DOHH2 (cell line): ENCODE data around the gene KRT14.
A peak's percentile ranks its signal among the peaks of the same experiment; 100 is the strongest.

Experiments used
- H3F3A ChIP-seq: fragments of 200-600 bp; sonication (generic), shearing (Covaris generic); 2 replicates; pipeline ENCODE4 v1.6.0; 2016; ENCODE audit warnings: antibody characterized with exemption, mild to moderate bottlenecking; ENCODE audit not compliant: control insufficient read depth, insufficient read depth
- H3K27ac ChIP-seq: fragments of 200-600 bp; sonication (generic); 2 replicates; pipeline ENCODE4 v1.5.1; 2014; ENCODE audit warnings: low read depth, mild to moderate bottlenecking, low read length, moderate library complexity
- H3K27me3 ChIP-seq: fragments of 200-600 bp; sonication (generic); 2 replicates; pipeline ENCODE4 v1.6.1; 2014; ENCODE audit warnings: mild to moderate bottlenecking, low read length, mixed read lengths; ENCODE audit not compliant: control insufficient read depth
- H3K36me3 ChIP-seq: fragments of 200-600 bp; sonication (generic); 2 replicates; pipeline ENCODE4 v1.6.1; 2014; ENCODE audit warnings: mild to moderate bottlenecking, low read length, moderate library complexity, mixed read lengths; ENCODE audit not compliant: control insufficient read depth
- H3K4me1 ChIP-seq: fragments of 200-600 bp; sonication (generic); 2 replicates; pipeline ENCODE4 v1.6.1; 2014; ENCODE audit warnings: mild to moderate bottlenecking, low read length, mixed read lengths; ENCODE audit not compliant: control insufficient read depth
- H3K4me2 ChIP-seq: fragments of 200-600 bp; sonication (generic); 2 replicates; pipeline ENCODE4 v1.6.0; 2014; ENCODE audit warnings: mild to moderate bottlenecking, low read length, moderate library complexity
- H3K4me3 ChIP-seq: fragments of 200-600 bp; sonication (generic); 2 replicates; pipeline ENCODE4 v1.5.1; 2014; ENCODE audit warnings: mild to moderate bottlenecking, low read length, mixed read lengths
- H3K79me2 ChIP-seq: fragments of 200-600 bp; sonication (generic); 2 replicates; pipeline ENCODE4 v1.6.1; 2014; ENCODE audit warnings: mild to moderate bottlenecking, low read length, mixed read lengths; ENCODE audit not compliant: control insufficient read depth
- H3K9me2 ChIP-seq: fragments of 200-600 bp; sonication (generic); replicated peaks from 2 replicates; pipeline ENCODE4 v1.6.1; 2014; ENCODE audit warnings: mild to moderate bottlenecking, low read length, mixed read lengths; ENCODE audit not compliant: control insufficient read depth
- H3K9me3 ChIP-seq: fragments of 200-600 bp; sonication (generic); 2 replicates; pipeline ENCODE4 v1.6.1; 2014; ENCODE audit warnings: antibody characterized with exemption, low read length, mixed read lengths; ENCODE audit not compliant: control insufficient read depth, insufficient read depth
- H4K20me1 ChIP-seq: fragments of 200-600 bp; sonication (generic); 2 replicates; pipeline ENCODE4 v1.6.0; 2014; ENCODE audit warnings: low read depth, mild to moderate bottlenecking, antibody characterized with exemption, low read length, moderate library complexity; ENCODE audit not compliant: control insufficient read depth, insufficient read depth
- EZH2phosphoT487 ChIP-seq: fragments of 200-600 bp; sonication (generic); IDR thresholded peaks from 2 replicates; pipeline ENCODE4 v1.6.1; 2017; ENCODE audit warnings: borderline replicate concordance, mild to moderate bottlenecking, antibody characterized with exemption, low read length, moderate library complexity, mixed read lengths
- TF ChIP-seq, protein P1 (sequence below): fragments of 200-600 bp; sonication (generic); IDR thresholded peaks from one replicate; pipeline ENCODE4 v1.5.1; 2014; ENCODE audit warnings: antibody characterized with exemption, mild to moderate bottlenecking, low read depth, low read length; ENCODE audit not compliant: poor library complexity, severe bottlenecking

Gene KRT14

DNA sequence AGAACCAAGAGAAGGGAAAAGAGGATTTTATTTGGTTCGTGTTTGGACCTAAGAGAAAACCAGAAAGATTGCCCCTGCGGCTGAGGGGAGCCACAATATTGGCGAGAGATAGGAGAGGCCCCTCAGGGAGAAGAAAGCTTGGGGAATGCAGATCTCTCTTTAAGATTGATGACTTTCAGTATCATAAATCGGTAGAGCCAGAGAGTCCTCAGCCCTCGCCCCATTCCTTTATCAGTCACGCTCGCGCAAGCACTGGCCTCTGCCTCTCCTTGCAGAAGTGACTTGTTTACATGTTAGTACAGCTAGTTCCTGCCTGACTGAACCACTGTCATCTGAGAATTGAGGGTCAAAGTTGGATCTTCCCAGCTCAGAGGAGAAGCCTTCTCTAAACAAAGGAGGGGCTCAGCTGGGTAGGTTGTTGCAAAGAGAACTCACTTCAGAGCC, 37.1 kb downstream of the KRT14 start:
- no peaks in the 10 kb centered on the region for H3F3A ChIP-seq
- peak overlapping the region; percentile 57; the same call in 1 of the 2 replicates for H3K4me2 ChIP-seq
- no peak for TF ChIP-seq EZH2phosphoT487
- peaks cover 5% of the 10 kb centered on the region for H3K4me1 ChIP-seq
- no peaks in the 10 kb centered on the region for H3K36me3 ChIP-seq
- H3K9me3 ChIP-seq = no peaks in the 10 kb centered on the region
- no peaks in the 10 kb centered on the region for H4K20me1 ChIP-seq
- no peak overlapping the region for H3K4me3 ChIP-seq
- H3K79me2 ChIP-seq = no peaks in the 10 kb centered on the region
- H3K9me2 ChIP-seq = no peaks in the 10 kb centered on the region
- no peak overlapping the region for H3K27ac ChIP-seq
- H3K27me3 ChIP-seq = peaks cover 9% of the 10 kb centered on the region; the same call in 1 of the 2 replicates

DNA sequence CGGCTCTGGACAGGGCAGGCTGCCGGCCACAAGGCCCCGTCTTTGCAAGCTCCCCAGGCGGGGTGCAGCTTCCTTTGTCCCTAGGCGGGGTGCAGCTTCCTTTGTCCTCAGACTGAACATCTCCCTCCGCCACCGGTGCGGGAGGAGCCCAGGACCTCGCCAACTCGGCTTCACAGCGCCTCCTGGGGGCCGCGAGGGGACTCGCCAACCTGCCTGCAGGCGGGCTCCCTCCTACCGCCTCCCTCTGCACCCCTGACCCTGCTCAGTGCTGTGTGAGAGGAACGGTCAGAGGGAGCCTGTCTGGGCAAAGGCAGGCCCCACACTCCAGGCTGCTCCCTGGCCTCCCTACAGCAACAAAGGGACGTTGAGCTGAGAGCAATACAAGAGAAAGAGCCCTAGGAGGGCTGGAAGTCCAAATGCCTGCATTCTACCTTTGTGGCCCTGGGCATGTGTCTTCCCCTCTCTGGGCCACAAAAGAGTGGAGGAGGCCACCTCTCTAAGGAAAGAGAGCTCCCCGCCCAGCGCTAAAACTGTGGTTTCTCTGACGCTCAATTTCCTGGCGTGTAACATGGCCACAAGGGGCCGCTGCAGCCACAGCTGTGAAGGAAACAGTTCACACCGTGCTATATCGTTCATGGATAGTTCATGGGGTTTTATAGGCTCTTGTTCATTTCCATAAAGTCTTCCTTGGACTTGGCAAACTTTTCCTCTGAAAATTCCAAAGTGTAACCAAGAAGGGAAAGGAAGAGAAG, 37.7 kb downstream of the KRT14 start:
- Histone ChIP-seq H3K27me3 (peaks cover 9% of the 10 kb centered on the region; the same call in 1 of the 2 replicates), H3K79me2 (no peaks in the 10 kb centered on the region), H3K36me3 (no peaks in the 10 kb centered on the region), H3K27ac (no peak overlapping the region), H3K4me2 (peak overlapping the region; percentile 57), H3F3A (no peaks in the 10 kb centered on the region), H3K9me2 (no peaks in the 10 kb centered on the region), H3K4me1 (peaks cover 5% of the 10 kb centered on the region), H3K9me3 (no peaks in the 10 kb centered on the region), H3K4me3 (0 out of 2 replicates have a peak overlapping the region, but pooled peaks have one; percentile 12), H4K20me1 (no peaks in the 10 kb centered on the region)
- TF ChIP-seq EZH2phosphoT487 = no peak
- TF ChIP-seq, protein P1, sequence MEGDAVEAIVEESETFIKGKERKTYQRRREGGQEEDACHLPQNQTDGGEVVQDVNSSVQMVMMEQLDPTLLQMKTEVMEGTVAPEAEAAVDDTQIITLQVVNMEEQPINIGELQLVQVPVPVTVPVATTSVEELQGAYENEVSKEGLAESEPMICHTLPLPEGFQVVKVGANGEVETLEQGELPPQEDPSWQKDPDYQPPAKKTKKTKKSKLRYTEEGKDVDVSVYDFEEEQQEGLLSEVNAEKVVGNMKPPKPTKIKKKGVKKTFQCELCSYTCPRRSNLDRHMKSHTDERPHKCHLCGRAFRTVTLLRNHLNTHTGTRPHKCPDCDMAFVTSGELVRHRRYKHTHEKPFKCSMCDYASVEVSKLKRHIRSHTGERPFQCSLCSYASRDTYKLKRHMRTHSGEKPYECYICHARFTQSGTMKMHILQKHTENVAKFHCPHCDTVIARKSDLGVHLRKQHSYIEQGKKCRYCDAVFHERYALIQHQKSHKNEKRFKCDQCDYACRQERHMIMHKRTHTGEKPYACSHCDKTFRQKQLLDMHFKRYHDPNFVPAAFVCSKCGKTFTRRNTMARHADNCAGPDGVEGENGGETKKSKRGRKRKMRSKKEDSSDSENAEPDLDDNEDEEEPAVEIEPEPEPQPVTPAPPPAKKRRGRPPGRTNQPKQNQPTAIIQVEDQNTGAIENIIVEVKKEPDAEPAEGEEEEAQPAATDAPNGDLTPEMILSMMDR = peak; percentile 92

DNA sequence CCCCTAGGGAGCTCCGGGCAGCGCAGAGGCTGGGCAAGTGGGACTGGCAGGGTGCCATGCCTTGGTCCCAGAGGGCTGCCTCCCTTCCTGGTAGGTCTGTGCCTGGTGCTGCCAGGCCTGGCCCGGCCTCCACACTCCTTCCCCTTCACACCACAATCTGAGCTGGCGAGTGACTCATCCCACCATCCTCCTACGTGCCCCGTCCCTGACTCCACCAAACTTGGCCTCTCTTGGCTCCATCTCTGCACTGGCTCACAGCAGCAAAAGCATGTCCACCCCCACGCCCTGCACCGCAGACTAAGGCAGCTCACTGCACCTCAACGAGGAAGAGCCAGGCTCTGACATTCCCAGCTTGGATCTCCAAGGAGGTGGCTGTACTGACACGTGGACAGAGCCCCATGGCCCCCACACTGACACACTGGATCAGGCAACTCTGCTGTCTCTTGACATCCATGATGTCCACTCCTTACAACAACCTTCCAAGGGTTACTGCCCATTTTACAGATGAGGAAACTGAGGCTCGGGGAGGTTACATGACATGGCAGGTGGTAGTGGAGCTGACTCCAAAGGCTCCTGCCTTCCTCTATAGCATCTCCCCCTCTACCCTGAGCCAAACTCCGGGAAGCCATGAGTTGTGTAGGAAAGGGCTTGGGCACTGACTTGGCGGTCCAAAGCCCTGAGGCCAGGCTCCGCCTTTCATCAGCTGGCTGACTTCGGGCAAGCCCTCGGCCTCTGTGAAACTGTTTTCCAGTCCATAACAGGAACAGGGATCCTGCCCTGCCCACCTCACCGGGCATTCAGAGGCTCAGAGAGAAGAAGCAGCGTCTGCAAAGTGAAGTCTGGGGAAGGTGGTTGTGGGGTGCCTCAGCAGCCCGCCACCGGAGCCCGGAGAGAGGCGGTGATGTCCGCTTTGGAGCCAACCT, 38.5 kb downstream of the KRT14 start:
- H3F3A ChIP-seq = no peaks in the 10 kb centered on the region
- TF ChIP-seq, protein P1 = no peak
- TF ChIP-seq EZH2phosphoT487 = no peak
- H3K27ac ChIP-seq = no peak overlapping the region
- H3K4me2 ChIP-seq = no peak overlapping the region
- no peak overlapping the region for H3K4me3 ChIP-seq
- H3K9me2 ChIP-seq = no peaks in the 10 kb centered on the region
- H3K4me1 ChIP-seq = peaks cover 5% of the 10 kb centered on the region
- H3K79me2 ChIP-seq = no peaks in the 10 kb centered on the region
- peaks cover 9% of the 10 kb centered on the region; the same call in 1 of the 2 replicates for H3K27me3 ChIP-seq
- no peaks in the 10 kb centered on the region for H4K20me1 ChIP-seq
- H3K36me3 ChIP-seq = no peaks in the 10 kb centered on the region
- no peaks in the 10 kb centered on the region for H3K9me3 ChIP-seq
